Kidney epithelial cell (primary cell): ENCODE results near the gene METRNL. TPM values are rescaled to one million over a fixed set of nuclear protein-coding genes. Genes with fewer than 3 reads are reported as not detected.

Source experiments
- DNase-seq: peaks from one replicate; pipeline ENCODE4 v3.0.0-alpha.2; 2010; ENCODE audit warnings: low read depth
- H3K27me3 ChIP-seq: 2 replicates; pipeline ENCODE4 v1.6.0; 2011; ENCODE audit warnings: low read length; ENCODE audit not compliant: control insufficient read depth, insufficient read depth
- H3K36me3 ChIP-seq: 2 replicates; pipeline ENCODE4 v1.5.1; 2011; ENCODE audit warnings: low read length; ENCODE audit not compliant: control insufficient read depth, insufficient read depth
- H3K4me3 ChIP-seq: 2 replicates; pipeline ENCODE4 v1.5.1; 2011; ENCODE audit warnings: low read depth, mild to moderate bottlenecking, control low read depth, low read length
- CTCF ChIP-seq: IDR thresholded peaks from 2 replicates; pipeline ENCODE4 v1.5.1; 2011; ENCODE audit warnings: mild to moderate bottlenecking, moderate library complexity, low read length, control low read depth, inconsistent platforms; ENCODE audit not compliant: insufficient read depth, poor library complexity, severe bottlenecking
- total RNA-seq: library from RNA; depleted of rRNA; stranded (reverse); fragments of >200 nt; gene quantifications from 2 replicates; pipeline ENCODE4 v1.2.3, GENCODE V29; 2015

The METRNL gene
- total RNA-seq, 1 donor from 2014 or later: 91.5 TPM

GRCh38 chr17:83122834-83123233, 43.4 kb downstream of the METRNL start:
- H3K36me3 ChIP-seq: no peaks in the 10 kb centered on the region
- no peak for DNase-seq
- peaks cover 43% of the 10 kb centered on the region for H3K27me3 ChIP-seq
- H3K4me3 ChIP-seq: no peak overlapping the region
- TF ChIP-seq CTCF: no peak

- Histone ChIP-seq H3K36me3 (no peaks in the 10 kb centered on the region), H3K4me3 (no peak overlapping the region), H3K27me3 (peaks cover 34% of the 10 kb centered on the region)
- no peak for TF ChIP-seq CTCF
- DNase-seq: no peak
Measured at GRCh38 chr17:83123896-83124801, 44.7 kb downstream of the METRNL start.

- no peak overlapping the region for H3K4me3 ChIP-seq
- no peaks in the 10 kb centered on the region for H3K36me3 ChIP-seq
- H3K27me3 ChIP-seq: peaks cover 33% of the 10 kb centered on the region
- DNase-seq: no peak
- TF ChIP-seq CTCF: no peak
Measured at GRCh38 chr17:83124871-83125514, 45.6 kb downstream of the METRNL start.

- H3K27me3 ChIP-seq: peaks cover 32% of the 10 kb centered on the region
- TF ChIP-seq CTCF: no peak
- H3K4me3 ChIP-seq: no peak overlapping the region
- no peak for DNase-seq
- H3K36me3 ChIP-seq: no peaks in the 10 kb centered on the region
Measured at GRCh38 chr17:83125515-83126274, 46.3 kb downstream of the METRNL start.

- peaks cover 32% of the 10 kb centered on the region for H3K27me3 ChIP-seq
- TF ChIP-seq CTCF: no peak
- no peak overlapping the region for H3K4me3 ChIP-seq
- DNase-seq: no peak
- H3K36me3 ChIP-seq: no peaks in the 10 kb centered on the region
Measured at GRCh38 chr17:83126275-83126811, 46.9 kb downstream of the METRNL start.
